ENCODE results near the gene STXBP5.

- TF ChIP-seq CTCF (IDR thresholded peaks at IDR 0.05; ENCODE audit: low read depth, low read length, missing input control) (no peak), YY1 (IDR thresholded peaks at IDR 0.05) (no peak)
These were observed 230.3 kb downstream of the STXBP5 start for GRCh38 chr6:147434516-147434915.

Data from liver (tissue), 2 donors.